HG03354 (cell line): Measurements from ENCODE around the gene GDPGP1.
A peak's percentile ranks its signal among the peaks of the same experiment; 100 is the strongest.
"Not testable (repeated sequence)": the region's sequence is repeated elsewhere in the genome, so short reads cannot be mapped to it uniquely, and the experiment has no call there.

Experiments used
- ATAC-seq: cut with Tn5 transposase; IDR thresholded peaks from one replicate; pipeline ENCODE4 v1.9.1; 2021; ENCODE audit warnings: mild to moderate bottlenecking; ENCODE audit not compliant: unreplicated experiment, poor library complexity, severe bottlenecking

The GDPGP1 gene, protein sequence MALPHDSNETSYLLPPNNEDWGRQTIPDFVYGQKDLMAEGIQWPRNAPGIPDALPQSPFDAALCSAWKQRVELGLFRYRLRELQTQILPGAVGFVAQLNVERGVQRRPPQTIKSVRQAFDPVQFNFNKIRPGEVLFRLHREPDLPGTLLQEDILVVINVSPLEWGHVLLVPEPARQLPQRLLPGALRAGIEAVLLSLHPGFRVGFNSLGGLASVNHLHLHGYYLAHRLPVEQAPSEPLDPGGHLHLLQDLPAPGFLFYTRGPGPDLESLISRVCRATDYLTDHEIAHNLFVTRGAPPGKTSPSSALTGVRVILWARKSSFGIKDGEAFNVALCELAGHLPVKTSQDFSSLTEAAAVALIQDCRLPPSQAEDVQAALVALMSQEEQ

DNA sequence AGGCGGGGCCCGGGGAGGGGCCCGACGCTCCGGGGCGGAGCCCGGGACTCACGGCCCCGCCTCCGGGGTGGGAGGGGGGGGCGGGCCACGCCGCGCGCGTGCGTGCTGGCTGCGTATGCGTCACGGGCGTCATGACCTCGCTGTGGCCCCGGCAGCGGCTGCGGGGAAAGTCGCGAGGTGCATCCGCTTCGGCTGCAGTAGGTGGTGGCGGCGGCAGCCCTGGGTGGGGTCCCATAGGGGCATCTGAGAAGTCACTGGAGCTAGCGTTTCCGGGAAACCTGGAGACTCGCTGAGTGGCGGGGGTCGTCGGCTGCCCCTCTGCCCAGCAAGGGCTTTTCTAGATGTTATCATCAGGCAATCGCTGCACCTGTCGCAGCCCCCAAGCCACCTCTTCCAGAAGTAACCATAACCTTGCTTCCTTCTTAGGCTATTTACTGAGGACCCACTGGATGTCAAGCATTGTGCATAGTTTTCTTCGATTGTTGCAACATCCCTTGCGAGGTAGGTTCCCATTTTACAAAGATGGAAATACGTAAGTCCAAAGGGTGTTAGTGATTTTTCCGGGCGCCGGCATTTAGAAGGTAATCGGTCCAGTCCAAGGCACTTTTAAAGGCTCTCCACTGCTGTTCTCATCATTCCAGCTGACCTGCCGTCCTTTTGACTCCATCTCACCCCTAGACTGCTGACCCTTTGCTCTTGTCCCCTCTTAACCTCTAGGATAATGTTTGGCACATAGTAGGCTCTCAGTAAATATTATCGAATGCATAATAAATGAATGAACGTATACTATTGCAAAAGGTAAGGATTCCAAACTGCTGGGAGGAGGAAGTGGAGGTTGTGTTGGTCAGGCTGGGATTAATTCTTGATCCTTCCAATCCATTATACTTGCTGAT is at the start of gene GDPGP1:
TSS of gene GDPGP1 (plus strand) at position 114 of the 893 bp plus-strand sequence. CDS start 6,700 bp downstream, outside the sequence.
- ATAC-seq: peak; percentile 74

DNA sequence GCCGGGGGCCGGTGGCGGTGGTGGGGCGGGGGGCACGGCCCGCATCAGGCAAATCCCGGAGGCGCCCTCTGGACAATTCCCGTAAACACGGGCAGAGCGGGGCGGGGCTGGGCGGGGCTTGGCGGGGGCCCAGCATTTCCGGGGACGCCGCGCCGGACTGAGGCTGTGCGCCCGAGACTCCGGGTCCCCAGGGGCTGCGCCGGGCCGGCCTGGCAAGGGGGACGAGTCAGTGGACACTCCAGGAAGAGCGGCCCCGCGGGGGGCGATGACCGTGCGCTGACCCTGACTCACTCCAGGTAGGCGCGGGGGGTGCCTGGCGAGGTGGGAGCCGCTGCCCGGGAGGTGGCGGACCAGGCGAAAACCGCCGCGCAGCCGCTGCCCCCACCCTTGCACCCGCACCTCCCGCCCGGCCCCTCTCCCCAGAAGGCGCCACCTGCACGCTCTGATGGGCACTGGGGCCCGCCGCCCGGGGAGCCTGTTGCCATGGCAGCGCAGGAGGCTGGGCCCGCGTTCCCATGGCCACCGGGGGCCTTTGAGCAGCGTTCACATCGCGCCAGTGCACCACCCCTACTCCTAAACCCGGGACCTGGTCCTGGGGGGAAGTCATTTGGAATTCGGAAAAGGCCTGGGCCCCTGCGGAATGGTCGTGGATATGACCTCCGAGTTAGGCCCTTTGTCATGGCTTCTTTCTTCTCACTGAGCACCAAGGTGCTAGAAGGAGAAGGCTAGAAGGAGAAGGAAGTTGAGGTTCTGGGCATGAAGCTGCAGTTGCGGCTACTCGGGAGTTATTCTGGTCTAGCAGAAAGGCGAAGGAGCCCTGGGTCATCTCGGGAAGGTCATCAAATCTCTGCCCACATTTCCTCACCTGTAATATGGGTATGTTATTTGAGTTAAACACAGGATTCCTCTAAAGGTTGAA is 49.0 kb upstream of the GDPGP1 start:
- ATAC-seq: peak; percentile 84

DNA sequence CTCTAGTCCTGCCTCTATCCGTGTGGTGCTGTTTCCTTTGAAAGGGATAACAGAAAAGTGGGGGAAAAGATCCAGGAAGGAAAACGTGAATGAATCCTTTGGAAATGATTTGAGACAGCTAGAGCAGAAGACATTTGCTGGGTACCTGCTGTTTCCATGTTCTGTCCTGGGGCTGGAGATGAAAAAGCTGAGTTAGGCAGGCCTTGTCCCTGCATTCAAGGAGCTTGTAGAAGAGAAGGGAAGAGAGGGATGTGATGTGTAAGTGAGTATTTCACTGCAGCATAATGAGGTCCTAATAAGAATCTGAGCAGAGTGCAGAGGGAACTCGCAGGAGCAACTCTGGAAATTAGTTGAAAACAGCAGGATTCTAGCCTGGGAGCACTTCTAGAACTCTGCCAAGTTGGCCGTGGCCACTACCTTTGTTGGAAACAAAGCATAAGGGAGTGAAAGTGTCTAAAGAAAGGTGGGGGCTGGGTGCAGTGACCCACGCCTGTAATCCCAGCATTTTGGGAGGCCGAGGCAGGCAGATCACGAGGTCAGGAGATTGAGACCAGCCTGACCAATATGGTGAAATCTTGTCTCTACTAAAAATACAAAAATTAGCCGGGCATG is 46.6 kb upstream of the GDPGP1 start:
- no peak for ATAC-seq

DNA sequence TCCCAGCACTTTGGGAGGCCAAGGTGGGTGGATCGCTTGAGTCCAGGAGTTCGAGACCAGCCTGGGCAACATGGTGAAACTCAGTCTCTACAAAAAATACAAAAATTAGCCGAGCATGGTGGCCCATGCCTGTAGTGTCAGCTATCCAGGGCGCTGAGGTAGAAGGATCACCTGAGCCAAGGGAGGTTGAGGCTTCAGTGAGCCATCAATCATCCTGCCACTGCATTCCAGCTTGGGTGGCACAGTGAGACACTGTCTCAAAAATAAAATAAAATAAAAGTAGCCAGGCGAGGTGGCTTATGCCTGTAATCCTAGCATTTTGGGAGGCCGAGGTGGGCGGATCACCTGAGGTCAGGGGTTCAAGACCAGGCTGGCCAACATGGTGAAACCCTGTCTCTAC is 45.9 kb upstream of the GDPGP1 start:
- ATAC-seq: not testable (repeated sequence)

DNA sequence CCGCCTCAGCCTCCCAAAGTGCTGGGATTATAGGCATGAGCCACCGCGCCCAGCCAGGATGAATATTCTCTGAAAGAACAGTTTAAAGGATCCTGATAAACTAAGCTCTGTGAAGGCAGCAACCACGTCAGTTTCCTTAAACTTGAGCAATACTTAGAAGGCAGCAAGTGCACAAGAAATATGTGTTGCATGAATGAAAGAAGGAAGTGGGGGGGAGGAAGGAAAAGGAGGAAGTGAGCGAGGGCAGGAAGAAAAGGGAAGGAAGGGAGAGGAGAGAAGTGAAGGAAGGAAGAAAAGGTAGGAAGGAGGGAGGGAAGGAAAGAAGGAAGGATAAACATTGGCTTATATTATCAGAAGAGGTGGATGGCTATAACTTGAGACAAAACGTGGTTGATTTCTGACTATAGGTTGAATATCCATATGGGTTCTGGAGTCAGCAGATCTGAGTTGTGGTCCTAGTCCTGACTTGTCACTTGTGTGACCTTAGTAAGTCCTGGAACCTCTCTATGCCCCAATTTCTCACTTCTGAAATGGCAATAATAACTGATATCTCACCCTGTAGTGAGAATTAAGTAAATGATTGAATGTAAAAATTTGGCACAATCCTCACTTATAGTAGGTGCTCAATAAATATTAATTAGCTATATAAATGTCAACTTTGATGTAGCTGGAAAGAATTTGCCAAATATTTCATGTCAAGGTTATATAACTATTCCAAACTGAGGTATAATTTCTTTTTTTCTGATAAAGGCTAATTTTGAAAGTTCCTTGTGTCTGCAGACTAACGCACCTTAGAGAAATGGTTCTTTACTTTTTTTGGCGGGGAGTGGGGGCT is 44.9 kb upstream of the GDPGP1 start:
- no peak for ATAC-seq

DNA sequence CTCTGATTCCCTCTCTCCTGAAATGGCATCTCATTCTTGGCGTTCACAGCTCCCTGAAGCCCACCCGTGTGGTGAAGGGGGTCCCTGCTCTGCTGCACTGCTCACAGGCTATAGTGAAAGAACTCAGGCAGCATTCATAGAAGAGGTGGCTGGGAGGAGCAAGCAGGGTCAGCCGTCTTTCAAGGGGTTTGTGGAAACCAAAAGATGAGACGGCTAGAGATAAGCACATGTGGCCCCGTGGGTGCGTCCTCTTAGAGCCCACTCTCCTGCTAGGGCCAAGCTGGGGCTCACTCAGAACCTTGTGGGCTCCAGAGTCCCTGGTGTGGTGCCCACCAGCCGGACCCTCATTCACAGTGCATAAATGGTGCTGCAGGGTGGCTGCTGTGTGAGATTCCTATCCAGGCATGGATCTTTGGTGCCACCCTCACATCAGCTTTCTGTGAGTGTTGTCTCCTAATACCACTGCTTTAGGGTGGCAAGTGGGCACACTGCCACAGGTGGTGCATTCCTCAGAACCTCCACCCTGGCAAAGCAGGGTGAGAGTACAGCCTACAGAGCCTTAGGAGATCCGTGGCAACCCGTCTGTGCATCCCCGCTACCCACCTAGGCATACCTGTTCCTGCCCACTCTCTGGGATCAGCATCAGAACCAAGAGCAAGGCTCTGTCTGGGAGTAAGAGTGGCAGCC is 44.1 kb upstream of the GDPGP1 start:
- ATAC-seq: no peak

DNA sequence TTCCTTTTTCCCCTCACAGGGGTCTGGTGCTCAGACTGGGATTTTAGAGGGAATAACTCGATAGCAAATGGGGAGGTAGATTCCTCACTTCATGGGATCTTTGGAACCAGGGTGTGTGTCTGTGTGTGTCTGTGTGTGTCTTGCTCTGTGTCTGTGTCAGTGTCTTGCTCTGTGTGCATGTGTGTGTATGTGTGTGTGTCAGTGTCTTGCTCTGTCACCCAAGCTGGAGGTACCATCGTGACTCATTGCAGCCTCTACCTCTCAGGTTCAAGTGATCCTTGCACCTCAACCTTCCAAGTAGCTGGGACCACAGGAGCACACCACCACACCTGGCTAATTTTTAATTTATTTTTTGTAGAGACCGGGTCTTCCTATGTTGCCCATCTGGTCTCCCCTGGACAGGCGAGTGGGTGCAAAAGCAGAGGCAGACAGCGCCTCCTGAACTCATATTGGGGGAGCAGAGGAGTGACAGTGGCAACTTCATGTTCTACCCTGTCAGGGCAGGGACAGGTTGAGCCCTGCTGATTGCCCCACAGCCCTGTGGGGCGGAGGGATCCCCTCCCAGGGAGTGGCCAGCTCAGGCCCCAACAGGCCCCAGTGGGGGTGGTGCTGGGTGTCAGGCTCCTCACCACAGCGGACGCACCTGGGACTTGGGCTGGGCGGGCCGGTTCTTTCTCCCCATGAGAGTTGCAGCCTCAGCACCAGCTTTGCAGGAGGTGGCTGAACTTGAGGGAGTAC is 43.2 kb upstream of the GDPGP1 start:
- peak; percentile 67 for ATAC-seq

DNA sequence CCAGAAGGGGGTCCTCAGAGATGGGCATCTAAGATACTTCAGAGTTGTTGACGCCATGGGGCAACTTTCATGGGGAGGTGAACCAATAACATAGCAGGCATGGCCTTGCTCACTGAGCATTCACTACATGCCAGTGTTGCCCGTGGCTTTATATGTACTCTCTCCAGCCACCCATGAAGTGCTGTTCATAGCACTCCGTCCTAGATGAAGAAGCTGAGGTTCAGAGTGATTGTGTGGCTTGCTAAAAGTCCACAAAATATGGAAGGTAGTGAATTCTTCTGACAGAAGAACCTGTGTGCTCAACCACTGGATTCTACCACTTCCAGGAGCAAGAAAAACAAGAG is 42.7 kb upstream of the GDPGP1 start:
- ATAC-seq: peak; percentile 36

DNA sequence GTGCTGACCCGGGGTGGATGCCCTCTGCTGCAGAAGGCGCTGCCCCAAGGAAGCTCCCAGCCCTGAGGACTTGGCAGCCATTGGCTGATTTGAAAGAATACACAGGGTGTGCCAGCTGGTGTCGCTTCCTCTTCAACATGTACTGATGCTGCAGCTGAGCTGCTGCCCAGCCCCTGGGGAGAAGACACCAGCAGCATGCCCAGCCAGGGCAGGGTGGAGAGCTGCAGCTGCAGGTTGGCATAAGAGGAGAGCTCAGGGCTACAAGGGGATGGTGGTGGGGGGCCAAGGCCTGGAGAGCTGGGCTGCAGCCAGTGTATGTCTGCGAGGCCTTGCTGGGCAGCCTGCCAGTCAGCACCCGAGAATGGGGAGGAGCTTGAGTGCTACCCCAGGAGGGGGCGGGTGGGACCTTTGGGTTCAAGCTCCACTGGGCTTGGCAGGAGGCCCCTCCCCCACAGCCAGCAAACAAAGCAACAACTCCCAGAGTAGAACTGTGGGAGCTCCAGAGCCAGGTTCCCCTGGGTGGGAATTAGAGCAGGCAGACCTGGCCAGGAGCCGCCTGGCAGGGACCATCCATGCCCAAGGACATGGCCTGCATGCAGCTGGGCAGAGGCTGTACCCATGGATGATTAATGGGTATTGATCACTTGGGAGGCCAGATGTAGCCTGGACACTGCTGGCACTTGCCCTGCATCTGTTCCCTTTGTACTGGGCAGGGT is 42.1 kb upstream of the GDPGP1 start:
- peak; percentile 65 for ATAC-seq

DNA sequence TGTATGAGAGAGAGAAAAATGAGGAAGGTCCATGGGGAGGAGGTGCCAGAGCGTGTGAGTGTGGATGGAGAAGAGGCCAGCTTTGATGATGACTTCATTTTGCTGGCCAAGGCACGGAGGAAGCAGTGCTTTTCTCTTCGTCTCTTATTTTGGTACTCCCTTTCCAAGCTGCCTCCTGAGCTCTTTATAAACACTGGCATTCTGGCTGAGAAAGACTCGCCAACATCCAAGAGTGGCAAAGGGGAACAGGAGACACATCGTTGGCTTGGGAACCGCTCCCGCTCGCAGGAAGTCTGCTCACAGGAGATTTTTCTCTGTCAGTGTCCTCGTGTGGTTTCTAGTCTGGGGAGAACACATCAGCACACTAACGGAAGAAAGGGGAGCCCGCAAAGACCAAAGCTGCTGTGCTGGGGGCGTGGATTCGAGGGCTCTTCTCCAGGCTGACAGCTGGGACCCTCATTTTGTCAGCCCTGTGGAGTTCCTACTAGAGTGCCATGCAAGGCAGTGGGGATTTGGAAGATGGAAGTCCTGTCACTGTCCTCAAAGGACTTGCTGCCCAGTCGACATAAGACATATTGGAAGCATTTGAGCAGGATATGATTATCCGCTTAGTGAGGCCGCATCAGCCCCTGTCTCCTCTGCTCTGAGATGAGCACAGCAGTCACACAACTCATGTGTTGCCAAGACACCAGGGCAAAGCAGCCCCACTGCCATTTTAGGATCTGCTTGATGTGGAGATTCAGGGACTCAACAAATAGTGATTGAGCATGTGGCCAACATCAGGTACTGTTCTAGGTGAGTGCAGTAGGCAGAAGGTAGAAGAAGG is 40.8 kb upstream of the GDPGP1 start:
- ATAC-seq: no peak

DNA sequence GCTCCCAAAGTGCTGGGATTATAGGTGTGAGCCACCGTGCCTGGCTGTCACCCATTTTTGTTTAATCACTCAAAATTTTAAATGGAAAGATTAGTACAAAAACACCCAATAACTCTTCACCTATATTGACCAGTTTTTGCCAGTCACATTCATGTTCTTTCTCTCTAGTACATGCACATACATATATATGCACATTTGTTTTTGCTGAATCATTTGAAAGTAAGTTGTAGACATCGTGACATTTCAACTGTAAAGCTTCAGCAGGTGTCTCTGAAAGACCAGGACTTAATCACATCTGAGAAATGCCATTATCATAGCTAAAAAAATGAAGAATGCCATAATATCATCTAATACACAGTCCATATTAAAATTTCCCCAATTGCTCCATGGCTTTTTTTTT is 39.4 kb upstream of the GDPGP1 start:
- ATAC-seq: no peak

DNA sequence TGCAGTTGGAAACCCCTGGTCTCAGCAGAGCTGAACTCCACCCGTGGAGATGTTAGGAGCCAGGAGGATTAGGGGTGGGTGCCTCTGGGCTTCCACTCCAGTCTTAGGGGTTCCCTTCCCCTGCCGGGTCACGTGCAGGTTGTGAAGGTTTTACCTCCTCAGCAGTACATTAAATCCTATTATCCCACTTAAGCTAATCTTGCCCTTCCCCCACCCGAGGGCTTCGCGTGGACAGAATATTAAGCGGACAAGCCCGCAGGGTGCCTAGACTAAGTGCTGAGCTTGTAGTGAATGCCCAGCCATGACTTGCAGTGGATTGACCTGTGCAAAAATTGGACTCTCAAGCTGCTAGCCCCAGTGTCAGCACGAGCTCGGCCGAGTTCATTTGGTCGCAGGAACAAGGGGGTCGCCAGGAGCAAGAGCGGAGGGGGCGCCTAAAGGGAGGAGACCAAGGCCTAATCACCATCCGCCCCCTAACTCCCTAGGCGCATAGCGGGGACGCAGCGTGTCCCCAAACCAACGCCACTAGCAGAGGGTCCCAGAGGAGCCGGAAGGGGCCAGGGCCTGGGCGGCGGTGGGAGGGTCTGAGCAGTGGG is 33.4 kb upstream of the GDPGP1 start:
- peak; percentile 39 for ATAC-seq

DNA sequence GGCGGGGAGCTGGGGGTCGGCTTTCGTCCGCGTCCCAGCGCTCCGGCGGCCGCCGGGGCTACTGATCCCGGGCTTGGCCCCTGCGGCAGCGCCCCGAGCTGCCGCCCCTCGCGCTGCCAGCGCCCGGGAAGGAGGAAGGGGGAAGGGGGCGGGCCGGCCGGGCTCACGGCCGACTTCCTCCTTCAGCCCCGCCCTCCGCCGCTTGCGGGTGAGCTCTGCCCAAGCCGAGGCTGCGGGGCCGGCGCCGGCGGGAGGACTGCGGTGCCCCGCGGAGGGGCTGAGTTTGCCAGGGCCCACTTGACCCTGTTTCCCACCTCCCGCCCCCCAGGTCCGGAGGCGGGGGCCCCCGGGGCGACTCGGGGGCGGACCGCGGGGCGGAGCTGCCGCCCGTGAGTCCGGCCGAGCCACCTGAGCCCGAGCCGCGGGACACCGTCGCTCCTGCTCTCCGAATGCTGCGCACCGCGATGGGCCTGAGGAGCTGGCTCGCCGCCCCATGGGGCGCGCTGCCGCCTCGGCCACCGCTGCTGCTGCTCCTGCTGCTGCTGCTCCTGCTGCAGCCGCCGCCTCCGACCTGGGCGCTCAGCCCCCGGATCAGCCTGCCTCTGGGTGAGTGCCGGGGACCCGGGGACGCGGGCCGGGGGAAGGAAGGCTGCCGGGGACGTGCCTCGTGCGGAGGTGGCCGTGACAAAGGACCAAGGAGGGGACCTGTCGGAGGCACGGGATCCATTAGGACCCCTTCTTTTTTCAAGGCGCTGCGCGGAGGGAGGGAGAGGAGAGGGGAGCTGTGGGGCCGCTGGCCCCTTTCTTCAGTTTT is 32.7 kb upstream of the GDPGP1 start, which contains the start of gene SEMA4B:
TSS of gene SEMA4B (plus strand) at position 201 of the 814 bp plus-strand sequence. CDS start at position 450, 249 bp downstream.
- ATAC-seq: peak; percentile 86

DNA sequence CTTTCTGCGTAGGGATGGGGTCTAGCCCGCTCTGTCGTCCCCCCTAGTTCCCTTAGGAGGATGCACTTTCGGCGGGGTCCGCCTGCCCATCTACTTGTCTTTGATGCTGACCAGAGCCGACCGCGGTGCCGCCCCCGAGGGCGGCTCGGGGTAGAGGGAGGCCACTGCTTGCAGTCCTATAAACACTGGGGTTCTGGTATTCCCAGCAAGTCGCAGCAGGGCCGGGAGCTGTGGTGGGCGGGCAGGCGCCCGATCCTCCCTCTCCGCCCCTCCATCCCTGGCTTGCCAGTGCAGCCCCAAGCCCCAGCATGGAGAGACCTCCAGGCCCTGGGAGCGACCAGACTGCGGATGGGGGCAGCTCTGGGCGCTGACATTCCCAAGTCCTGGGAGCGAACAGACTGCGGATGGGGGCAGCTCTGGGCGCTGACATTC is 32.0 kb upstream of the GDPGP1 start:
- no peak for ATAC-seq

DNA sequence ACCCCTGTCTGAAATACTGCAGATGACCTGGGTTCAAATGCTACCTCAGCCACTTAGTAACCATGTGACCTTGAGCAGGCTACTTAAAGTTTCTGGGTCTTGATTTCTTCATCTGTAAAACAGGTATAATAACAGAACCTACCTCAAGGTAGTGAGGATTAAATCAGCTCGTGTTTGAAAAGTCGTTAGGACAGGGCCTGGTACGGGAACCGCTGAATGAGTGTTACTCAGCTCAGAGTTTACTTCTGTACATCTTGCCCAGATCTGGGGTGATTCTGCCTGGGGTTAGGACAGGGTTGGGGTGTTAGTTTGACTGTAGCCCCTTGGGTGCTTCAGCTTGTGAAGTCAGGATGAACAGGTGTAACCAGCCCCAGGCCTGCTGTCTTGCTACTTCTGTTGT is 31.1 kb upstream of the GDPGP1 start:
- no peak for ATAC-seq
